GM23338 (cell line): ENCODE data around the gene COL4A2. TPM values are rescaled to one million over a fixed set of nuclear protein-coding genes. Genes with fewer than 3 reads are reported as not detected.

Experiments used
- ATAC-seq: fragments of 200-7000 bp; cut with Tn5 transposase; 3 replicates; pipeline ENCODE4 v1.9.1; 2020
- DNase-seq: peaks from one replicate; pipeline ENCODE4 v3.0.0-alpha.2; 2015; ENCODE audit warnings: low spot score
- H2AFZ ChIP-seq: fragments of 200-600 bp; sonication (generic); 2 replicates; pipeline ENCODE4 v1.8.0; 2016; ENCODE audit warnings: antibody characterized with exemption, mild to moderate bottlenecking, moderate library complexity
- H3F3A ChIP-seq: fragments of 200-600 bp; sonication (generic); replicated peaks from 2 replicates; pipeline ENCODE4 v1.8.0; 2017; ENCODE audit warnings: antibody characterized with exemption, mixed run types, low read depth
- H3K27ac ChIP-seq: fragments of 200-600 bp; sonication (generic); 2 replicates; pipeline ENCODE4 v1.6.1; 2016; ENCODE audit warnings: low read depth
- H3K27me3 ChIP-seq: fragments of 200-600 bp; sonication (generic); 2 replicates; pipeline ENCODE4 v1.8.0; 2016; ENCODE audit warnings: mild to moderate bottlenecking, mixed run types, moderate library complexity; ENCODE audit not compliant: insufficient read depth
- H3K36me3 ChIP-seq: fragments of 200-600 bp; sonication (generic); 2 replicates; pipeline ENCODE4 v1.8.0; 2016; ENCODE audit warnings: mild to moderate bottlenecking; ENCODE audit not compliant: insufficient read depth
- H3K4me1 ChIP-seq: fragments of 200-600 bp; sonication (generic); 2 replicates; pipeline ENCODE4 v1.8.0; 2016; ENCODE audit warnings: mild to moderate bottlenecking, moderate library complexity; ENCODE audit not compliant: insufficient read depth
- H3K4me2 ChIP-seq: fragments of 200-600 bp; sonication (generic); 2 replicates; pipeline ENCODE4 v1.7.1; 2017; ENCODE audit warnings: mixed run types
- H3K4me3 ChIP-seq: fragments of 200-600 bp; sonication (generic); 2 replicates; pipeline ENCODE4 v1.6.1; 2016; ENCODE audit warnings: mixed run types
- H3K79me2 ChIP-seq: fragments of 200-600 bp; sonication (generic); replicated peaks from 2 replicates; pipeline ENCODE4 v1.8.0; 2017; ENCODE audit warnings: mild to moderate bottlenecking; ENCODE audit not compliant: insufficient read depth
- H3K9me2 ChIP-seq: fragments of 200-600 bp; sonication (generic); 2 replicates; pipeline ENCODE4 v1.8.0; 2017; ENCODE audit not compliant: insufficient read depth
- H4K20me1 ChIP-seq: fragments of 200-600 bp; sonication (generic); replicated peaks from 2 replicates; pipeline ENCODE4 v1.8.0; 2017; ENCODE audit warnings: mild to moderate bottlenecking; ENCODE audit not compliant: insufficient read depth
- H3K27ac Mint-ChIP-seq: 2 replicates; pipeline ENCODE4 v1.8.0; 2020; ENCODE audit warnings: inconsistent platforms, mild to moderate bottlenecking, moderate library complexity, mixed read lengths
- H3K27me3 Mint-ChIP-seq: 3 replicates; pipeline ENCODE4 v1.8.0; 2022; ENCODE audit warnings: low read depth, mild to moderate bottlenecking, moderate library complexity, mixed read lengths, inconsistent platforms; ENCODE audit not compliant: insufficient read depth, poor library complexity
- H3K36me3 Mint-ChIP-seq: 3 replicates; pipeline ENCODE4 v1.8.0; 2021; ENCODE audit warnings: low read depth, mild to moderate bottlenecking, inconsistent platforms, moderate library complexity, mixed read lengths
- H3K4me1 Mint-ChIP-seq: 3 replicates; pipeline ENCODE4 v1.8.0; 2020; ENCODE audit warnings: mild to moderate bottlenecking, inconsistent platforms, mixed read lengths
- H3K4me3 Mint-ChIP-seq: 3 replicates; pipeline ENCODE4 v1.8.0; 2021; ENCODE audit warnings: moderate library complexity, mild to moderate bottlenecking, inconsistent platforms, mixed read lengths
- H3K9me3 Mint-ChIP-seq: 3 replicates; pipeline ENCODE4 v1.8.0; 2020; ENCODE audit warnings: moderate library complexity, mild to moderate bottlenecking, inconsistent platforms, mixed read lengths
- CREB1 ChIP-seq: fragments of 250-450 bp; sonication (Bioruptor Pico); IDR thresholded peaks from 2 replicates; pipeline ENCODE4 v1.5.0; 2020; ENCODE audit warnings: low read depth, mild to moderate bottlenecking, moderate library complexity
- EZH2 ChIP-seq: fragments of 200-600 bp; sonication (generic); IDR thresholded peaks from one replicate; pipeline ENCODE4 v1.8.0; 2017; ENCODE audit warnings: antibody characterized with exemption, mild to moderate bottlenecking, low read depth; ENCODE audit not compliant: unreplicated experiment
- EZH2phosphoT487 ChIP-seq: fragments of 200-600 bp; sonication (generic); IDR thresholded peaks from one replicate; pipeline ENCODE4 v1.8.1; 2018; ENCODE audit warnings: antibody characterized with exemption; ENCODE audit not compliant: unreplicated experiment
- JUNB ChIP-seq: IDR thresholded peaks from one replicate; pipeline ENCODE4 v1.6.1; 2016; ENCODE audit warnings: antibody characterized with exemption; ENCODE audit not compliant: unreplicated experiment
- NANOG ChIP-seq: IDR thresholded peaks from 2 replicates; pipeline ENCODE4 v1.6.1; 2016; ENCODE audit warnings: antibody characterized with exemption, borderline replicate concordance
- POLR2AphosphoS5 ChIP-seq: IDR thresholded peaks from 2 replicates; pipeline ENCODE4 v1.6.1; 2016; ENCODE audit warnings: antibody characterized with exemption, low read depth
- STAT1 ChIP-seq: IDR thresholded peaks from one replicate; pipeline ENCODE4 v1.6.1; 2016; ENCODE audit warnings: antibody characterized with exemption; ENCODE audit not compliant: unreplicated experiment
- ZNF114 ChIP-seq: fragments of 250-450 bp; sonication (Bioruptor Pico); IDR thresholded peaks from 2 replicates; pipeline ENCODE4 v1.5.0; 2020; ENCODE audit warnings: mild to moderate bottlenecking, moderate library complexity
- ZNF331 ChIP-seq: fragments of 250-450 bp; sonication (Bioruptor Pico); IDR thresholded peaks from 2 replicates; pipeline ENCODE4 v1.5.0; 2020; ENCODE audit warnings: low read depth, mild to moderate bottlenecking, moderate library complexity
- polyA plus RNA-seq: library from polyadenylated mRNA; unstranded; fragments of >200 nt; fragmentation: Nextera tagmentation; extraction: Ambion mirVana; gene quantifications from 2 replicates; pipeline ENCODE4 v1.2.1, GENCODE V29; 2016
- total RNA-seq: library from RNA; depleted of rRNA; stranded (reverse); fragments of >200 nt; shearing (Covaris generic); gene quantifications from 2 replicates; pipeline ENCODE4 v1.2.3, GENCODE V29; 2014
- TF ChIP-seq, protein P1 (sequence below): IDR thresholded peaks from 2 replicates; pipeline ENCODE4 v1.6.1; 2016; ENCODE audit warnings: antibody characterized with exemption
- TF ChIP-seq, protein P2 (sequence below): fragments of 250-450 bp; sonication (Bioruptor Pico); IDR thresholded peaks from 2 replicates; pipeline ENCODE4 v1.5.0; 2020; ENCODE audit warnings: mild to moderate bottlenecking, moderate library complexity
- TF ChIP-seq, protein P3 (sequence below): IDR thresholded peaks from one replicate; pipeline ENCODE4 v1.6.1; 2018; ENCODE audit warnings: antibody characterized with exemption; ENCODE audit not compliant: unreplicated experiment
- TF ChIP-seq, protein P4 (sequence below), 2 experiments: fragments of 200-600 bp in 1 of 2; sonication (generic) in 1 of 2; conservative IDR thresholded peaks; 2 replicates each; pipeline versions ENCODE4 v1.5.1 to v1.6.1; 2016 to 2017; ENCODE audit warnings: antibody characterized with exemption in 2 of 2, low read depth in 2 of 2, mild to moderate bottlenecking in 2 of 2, moderate library complexity in 1 of 2

COL4A2 gene
- total and polyA plus RNA-seq, 2 experiments from 2014 or later: 37.4 to 131 TPM

DNA sequence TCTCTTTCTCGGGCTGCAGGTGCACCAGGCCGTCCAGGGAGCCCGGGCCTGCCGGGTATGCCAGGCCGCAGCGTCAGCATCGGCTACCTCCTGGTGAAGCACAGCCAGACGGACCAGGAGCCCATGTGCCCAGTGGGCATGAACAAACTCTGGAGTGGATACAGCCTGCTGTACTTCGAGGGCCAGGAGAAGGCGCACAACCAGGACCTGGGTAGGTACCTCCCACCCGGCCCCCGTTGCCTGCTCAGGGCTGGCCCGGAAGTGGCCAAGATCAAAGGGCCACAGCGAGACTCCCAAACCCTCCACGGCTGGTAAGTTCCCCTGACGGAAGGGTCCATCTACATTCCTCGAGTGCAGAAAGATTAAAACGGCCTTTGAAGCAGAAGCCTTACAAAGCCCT is 199.3 kb downstream of the COL4A2 start:
- no peaks in the 10 kb centered on the region for H3K27me3 ChIP-seq
- no peak overlapping the region for H3K4me3 ChIP-seq
- Mint-ChIP-seq H3K4me3 (no peak overlapping the region), H3K9me3 (no peaks in the 10 kb centered on the region), H3K27me3 (peaks cover 2% of the 10 kb centered on the region), H3K4me1 (no peaks in the 10 kb centered on the region), H3K36me3 (peaks cover 34% of the 10 kb centered on the region; the same call in 2 of the 3 replicates), H3K27ac (no peak overlapping the region)
- DNase-seq: no peak
- no peaks in the 10 kb centered on the region for H3K79me2 ChIP-seq
- no peaks in the 10 kb centered on the region for H3F3A ChIP-seq
- no peak for ATAC-seq
- H3K9me2 ChIP-seq: no peaks in the 10 kb centered on the region
- TF ChIP-seq, protein P1, sequence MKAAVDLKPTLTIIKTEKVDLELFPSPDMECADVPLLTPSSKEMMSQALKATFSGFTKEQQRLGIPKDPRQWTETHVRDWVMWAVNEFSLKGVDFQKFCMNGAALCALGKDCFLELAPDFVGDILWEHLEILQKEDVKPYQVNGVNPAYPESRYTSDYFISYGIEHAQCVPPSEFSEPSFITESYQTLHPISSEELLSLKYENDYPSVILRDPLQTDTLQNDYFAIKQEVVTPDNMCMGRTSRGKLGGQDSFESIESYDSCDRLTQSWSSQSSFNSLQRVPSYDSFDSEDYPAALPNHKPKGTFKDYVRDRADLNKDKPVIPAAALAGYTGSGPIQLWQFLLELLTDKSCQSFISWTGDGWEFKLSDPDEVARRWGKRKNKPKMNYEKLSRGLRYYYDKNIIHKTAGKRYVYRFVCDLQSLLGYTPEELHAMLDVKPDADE: no peak
- TF ChIP-seq ZNF331 (CRISPR knock-in tag) (no peak), POLR2AphosphoS5 (no peak), STAT1 (no peak), NANOG (no peak), EZH2 (no peak), EZH2phosphoT487 (no peak), CREB1 (CRISPR knock-in tag) (no peak), JUNB (no peak), ZNF114 (no peak)
- TF ChIP-seq, protein P2, sequence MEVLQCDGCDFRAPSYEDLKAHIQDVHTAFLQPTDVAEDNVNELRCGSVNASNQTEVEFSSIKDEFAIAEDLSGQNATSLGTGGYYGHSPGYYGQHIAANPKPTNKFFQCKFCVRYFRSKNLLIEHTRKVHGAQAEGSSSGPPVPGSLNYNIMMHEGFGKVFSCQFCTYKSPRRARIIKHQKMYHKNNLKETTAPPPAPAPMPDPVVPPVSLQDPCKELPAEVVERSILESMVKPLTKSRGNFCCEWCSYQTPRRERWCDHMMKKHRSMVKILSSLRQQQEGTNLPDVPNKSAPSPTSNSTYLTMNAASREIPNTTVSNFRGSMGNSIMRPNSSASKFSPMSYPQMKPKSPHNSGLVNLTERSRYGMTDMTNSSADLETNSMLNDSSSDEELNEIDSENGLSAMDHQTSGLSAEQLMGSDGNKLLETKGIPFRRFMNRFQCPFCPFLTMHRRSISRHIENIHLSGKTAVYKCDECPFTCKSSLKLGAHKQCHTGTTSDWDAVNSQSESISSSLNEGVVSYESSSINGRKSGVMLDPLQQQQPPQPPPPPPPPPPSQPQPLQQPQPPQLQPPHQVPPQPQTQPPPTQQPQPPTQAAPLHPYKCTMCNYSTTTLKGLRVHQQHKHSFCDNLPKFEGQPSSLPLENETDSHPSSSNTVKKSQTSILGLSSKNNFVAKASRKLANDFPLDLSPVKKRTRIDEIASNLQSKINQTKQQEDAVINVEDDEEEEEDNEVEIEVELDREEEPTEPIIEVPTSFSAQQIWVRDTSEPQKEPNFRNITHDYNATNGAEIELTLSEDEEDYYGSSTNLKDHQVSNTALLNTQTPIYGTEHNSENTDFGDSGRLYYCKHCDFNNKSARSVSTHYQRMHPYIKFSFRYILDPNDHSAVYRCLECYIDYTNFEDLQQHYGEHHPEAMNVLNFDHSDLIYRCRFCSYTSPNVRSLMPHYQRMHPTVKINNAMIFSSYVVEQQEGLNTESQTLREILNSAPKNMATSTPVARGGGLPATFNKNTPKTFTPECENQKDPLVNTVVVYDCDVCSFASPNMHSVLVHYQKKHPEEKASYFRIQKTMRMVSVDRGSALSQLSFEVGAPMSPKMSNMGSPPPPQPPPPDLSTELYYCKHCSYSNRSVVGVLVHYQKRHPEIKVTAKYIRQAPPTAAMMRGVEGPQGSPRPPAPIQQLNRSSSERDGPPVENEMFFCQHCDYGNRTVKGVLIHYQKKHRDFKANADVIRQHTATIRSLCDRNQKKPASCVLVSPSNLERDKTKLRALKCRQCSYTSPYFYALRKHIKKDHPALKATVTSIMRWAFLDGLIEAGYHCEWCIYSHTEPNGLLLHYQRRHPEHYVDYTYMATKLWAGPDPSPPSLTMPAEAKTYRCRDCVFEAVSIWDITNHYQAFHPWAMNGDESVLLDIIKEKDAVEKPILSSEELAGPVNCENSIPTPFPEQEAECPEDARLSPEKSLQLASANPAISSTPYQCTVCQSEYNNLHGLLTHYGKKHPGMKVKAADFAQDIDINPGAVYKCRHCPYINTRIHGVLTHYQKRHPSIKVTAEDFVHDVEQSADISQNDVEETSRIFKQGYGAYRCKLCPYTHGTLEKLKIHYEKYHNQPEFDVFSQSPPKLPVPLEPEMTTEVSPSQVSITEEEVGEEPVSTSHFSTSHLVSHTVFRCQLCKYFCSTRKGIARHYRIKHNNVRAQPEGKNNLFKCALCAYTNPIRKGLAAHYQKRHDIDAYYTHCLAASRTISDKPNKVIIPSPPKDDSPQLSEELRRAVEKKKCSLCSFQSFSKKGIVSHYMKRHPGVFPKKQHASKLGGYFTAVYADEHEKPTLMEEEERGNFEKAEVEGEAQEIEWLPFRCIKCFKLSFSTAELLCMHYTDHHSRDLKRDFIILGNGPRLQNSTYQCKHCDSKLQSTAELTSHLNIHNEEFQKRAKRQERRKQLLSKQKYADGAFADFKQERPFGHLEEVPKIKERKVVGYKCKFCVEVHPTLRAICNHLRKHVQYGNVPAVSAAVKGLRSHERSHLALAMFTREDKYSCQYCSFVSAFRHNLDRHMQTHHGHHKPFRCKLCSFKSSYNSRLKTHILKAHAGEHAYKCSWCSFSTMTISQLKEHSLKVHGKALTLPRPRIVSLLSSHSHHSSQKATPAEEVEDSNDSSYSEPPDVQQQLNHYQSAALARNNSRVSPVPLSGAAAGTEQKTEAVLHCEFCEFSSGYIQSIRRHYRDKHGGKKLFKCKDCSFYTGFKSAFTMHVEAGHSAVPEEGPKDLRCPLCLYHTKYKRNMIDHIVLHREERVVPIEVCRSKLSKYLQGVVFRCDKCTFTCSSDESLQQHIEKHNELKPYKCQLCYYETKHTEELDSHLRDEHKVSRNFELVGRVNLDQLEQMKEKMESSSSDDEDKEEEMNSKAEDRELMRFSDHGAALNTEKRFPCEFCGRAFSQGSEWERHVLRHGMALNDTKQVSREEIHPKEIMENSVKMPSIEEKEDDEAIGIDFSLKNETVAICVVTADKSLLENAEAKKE (CRISPR knock-in tag): no peak
- TF ChIP-seq, protein P3, sequence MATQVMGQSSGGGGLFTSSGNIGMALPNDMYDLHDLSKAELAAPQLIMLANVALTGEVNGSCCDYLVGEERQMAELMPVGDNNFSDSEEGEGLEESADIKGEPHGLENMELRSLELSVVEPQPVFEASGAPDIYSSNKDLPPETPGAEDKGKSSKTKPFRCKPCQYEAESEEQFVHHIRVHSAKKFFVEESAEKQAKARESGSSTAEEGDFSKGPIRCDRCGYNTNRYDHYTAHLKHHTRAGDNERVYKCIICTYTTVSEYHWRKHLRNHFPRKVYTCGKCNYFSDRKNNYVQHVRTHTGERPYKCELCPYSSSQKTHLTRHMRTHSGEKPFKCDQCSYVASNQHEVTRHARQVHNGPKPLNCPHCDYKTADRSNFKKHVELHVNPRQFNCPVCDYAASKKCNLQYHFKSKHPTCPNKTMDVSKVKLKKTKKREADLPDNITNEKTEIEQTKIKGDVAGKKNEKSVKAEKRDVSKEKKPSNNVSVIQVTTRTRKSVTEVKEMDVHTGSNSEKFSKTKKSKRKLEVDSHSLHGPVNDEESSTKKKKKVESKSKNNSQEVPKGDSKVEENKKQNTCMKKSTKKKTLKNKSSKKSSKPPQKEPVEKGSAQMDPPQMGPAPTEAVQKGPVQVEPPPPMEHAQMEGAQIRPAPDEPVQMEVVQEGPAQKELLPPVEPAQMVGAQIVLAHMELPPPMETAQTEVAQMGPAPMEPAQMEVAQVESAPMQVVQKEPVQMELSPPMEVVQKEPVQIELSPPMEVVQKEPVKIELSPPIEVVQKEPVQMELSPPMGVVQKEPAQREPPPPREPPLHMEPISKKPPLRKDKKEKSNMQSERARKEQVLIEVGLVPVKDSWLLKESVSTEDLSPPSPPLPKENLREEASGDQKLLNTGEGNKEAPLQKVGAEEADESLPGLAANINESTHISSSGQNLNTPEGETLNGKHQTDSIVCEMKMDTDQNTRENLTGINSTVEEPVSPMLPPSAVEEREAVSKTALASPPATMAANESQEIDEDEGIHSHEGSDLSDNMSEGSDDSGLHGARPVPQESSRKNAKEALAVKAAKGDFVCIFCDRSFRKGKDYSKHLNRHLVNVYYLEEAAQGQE: no peak
- TF ChIP-seq, protein P4, sequence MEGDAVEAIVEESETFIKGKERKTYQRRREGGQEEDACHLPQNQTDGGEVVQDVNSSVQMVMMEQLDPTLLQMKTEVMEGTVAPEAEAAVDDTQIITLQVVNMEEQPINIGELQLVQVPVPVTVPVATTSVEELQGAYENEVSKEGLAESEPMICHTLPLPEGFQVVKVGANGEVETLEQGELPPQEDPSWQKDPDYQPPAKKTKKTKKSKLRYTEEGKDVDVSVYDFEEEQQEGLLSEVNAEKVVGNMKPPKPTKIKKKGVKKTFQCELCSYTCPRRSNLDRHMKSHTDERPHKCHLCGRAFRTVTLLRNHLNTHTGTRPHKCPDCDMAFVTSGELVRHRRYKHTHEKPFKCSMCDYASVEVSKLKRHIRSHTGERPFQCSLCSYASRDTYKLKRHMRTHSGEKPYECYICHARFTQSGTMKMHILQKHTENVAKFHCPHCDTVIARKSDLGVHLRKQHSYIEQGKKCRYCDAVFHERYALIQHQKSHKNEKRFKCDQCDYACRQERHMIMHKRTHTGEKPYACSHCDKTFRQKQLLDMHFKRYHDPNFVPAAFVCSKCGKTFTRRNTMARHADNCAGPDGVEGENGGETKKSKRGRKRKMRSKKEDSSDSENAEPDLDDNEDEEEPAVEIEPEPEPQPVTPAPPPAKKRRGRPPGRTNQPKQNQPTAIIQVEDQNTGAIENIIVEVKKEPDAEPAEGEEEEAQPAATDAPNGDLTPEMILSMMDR (conservative IDR thresholded peaks at IDR 0.05; ENCODE audit: low read depth in 2 of 2): no peak
- no peaks in the 10 kb centered on the region for H4K20me1 ChIP-seq
- no peak overlapping the region for H3K27ac ChIP-seq
- H2AFZ ChIP-seq: no peak overlapping the region
- no peaks in the 10 kb centered on the region for H3K4me1 ChIP-seq
- no peak overlapping the region for H3K4me2 ChIP-seq
- H3K36me3 ChIP-seq: no peaks in the 10 kb centered on the region; the same call in 1 of the 2 replicates
